Activated CD4-positive, alpha-beta T cell treated with anti-CD3 and anti-CD28 coated beads, Interleukin-2, Interleukin-4, amounts not matched to agents 100 ng/mL and 50 ng/mL, durations not matched to agents 16 hours and 8 hours (primary cell): ENCODE results near the gene C10orf71.

ENCODE experiments used
- DNase-seq: peaks from one replicate; pipeline ENCODE4 v3.0.0-alpha.2; 2020; ENCODE audit warnings: low spot score

The C10orf71 gene

DNA sequence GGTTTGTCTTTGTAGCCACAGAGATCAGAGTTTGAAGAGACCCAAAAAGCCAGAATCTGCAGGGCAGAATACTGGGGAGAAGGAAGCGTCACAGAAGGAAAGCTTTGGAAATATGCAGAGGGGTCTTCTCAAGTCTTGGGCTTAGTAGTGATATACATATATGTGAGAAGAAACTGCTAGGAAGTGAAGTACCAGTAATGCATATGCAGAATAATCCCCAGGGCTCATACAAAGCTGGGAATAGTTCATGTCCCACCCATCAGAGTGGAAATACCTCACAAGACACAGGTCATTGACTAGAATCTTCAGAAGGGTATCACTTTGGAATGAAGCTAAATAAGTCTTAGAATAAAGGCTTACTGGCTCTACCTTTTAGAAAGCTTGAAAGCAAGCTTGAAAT, 39.6 kb downstream of the C10orf71 start:
- no peak for DNase-seq

DNA sequence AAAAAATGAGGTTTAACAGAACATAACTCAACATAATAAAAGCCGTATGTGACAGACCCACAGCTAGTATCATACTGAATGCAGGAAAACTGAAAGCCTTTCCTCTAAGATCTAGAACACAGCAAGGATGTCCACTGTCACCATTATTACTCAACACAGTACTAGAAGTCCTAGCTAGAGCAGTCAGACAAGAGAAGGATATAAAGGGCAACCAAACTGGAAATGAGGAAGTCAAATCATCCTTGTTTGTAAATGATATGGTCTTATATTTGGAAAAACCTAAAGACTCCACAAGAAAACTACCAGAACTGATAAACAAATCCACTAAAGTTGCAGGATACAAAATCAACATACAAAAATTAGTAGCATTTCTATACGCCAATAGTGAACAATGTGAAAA, 45.9 kb downstream of the C10orf71 start:
- DNase-seq = no peak

DNA sequence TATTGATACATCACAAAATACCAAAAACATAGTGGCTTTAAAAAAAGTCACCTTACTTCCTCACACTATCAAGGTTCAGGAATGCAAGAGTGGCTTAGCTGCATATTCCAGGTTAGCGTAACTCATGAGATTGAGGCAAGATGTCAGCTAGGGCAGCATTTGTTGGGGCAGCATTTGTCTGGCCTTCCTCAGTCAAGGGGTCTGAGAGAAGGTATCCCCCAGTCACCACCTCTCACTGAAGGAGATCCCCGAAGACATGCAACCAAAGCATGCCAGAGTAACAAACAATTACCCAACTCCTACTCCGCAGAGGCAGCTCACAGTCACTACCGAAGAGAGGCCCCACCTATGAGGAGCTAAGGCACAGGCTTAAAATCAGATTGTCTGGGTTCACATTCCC, 48.4 kb downstream of the C10orf71 start:
- no peak for DNase-seq

DNA sequence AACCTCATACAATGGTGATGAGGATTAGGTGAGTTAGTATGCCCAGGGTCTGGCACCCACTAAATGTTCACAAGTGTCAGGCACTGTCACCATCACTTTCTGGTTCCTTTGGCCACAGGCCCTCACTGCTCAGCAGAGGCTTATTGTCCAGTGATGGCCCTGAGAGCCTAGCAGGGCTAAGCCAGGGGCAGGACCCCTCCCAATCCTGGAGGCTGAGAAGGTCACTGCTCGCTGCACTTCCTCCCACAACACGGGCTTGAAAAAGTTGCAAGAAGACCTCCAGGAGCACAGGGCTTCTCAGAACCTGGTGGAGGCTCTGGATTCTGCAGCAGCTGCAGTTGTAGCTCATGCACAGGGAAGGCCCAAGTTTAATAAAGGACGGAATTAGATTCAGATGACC, 48.9 kb downstream of the C10orf71 start:
- no peak for DNase-seq

DNA sequence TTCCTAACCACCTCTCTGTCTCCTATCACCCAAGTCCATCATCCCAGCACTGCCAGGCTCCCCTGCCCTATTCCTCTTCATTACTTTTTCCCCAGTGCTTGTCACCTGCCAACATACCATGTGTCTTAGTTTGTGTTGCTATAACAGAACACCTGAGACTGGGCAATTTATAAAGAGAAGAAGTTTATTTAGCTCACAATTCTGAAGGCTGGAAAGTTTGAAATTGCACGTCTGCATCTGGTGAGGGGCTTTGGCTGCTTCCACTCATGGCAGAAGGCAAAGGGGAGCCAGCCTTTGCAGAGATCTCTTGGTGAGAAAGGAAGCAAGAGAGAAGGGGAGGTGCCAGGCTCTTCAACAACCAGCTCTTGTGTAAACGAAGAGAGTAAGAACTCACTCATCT, 49.6 kb downstream of the C10orf71 start:
- no peak for DNase-seq

DNA sequence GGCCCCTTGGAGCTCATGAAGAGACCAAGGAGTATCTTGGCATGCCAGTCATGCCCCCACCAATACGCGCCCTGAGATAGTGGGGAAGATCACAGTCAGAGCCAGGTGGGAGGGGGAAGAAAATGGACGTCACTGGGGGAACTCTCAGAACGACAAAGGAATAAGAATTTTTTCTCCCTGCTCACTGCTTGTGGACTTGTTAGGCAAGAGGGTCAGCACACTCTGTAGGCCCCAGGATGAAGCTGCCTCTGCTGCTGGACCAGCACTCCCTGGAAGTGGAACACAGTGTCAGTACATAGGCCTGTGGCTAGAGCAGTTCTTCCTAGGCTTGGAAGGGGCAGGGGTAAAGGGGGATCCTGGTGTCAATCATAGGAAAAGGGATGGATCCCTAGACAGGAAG, 50.4 kb downstream of the C10orf71 start:
- DNase-seq = no peak

DNA sequence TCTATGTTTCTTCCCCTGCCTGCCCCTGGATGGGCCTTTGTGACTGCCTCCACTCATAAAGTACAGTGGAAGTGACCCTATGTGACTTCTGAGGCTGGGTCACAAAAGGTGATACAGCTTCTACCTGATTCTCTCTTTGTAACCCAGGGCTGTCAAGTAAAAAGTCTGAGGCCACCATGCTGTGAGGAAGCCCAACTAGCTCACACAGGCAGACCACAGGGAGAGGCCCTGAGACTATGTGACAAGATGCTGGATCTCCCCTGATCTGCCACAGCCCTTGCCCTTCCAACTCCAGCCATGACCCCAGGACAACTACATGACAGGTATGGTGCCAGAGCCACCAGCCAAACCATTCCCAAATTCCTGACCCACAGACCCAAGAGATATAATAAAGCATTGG, 51.2 kb downstream of the C10orf71 start:
- no peak for DNase-seq

DNA sequence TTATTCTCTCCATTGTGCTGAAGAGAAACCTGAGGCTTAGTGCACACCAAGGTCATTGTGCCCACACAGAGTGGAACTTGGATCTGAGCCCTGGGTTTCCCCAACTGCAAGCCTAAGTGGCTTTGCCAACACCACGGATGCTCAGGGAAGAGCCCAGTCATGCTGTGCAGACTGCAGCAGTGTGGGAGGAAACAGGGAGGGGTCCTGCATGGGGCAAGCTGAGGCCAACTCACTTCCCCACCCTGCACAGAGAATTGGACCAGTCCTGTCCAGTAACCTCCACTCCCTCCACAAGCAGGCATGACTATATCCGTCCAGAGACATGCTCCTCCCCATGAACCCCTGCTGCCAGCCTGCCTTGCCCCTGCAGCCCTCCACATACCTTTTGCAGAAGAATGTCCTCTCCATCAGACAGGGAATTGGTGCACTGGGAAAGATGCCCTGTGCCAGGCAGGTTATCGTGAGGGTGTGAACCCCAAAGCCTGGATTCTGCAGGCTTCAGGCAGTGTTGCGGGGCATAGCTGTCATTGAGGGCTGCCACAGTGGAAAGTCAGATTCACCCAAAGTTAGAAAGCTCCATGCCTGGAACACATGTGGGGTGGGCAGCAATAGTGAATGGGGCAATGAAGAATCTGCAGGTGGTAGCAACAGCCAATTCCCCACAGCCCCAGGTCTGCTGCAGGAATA, 52.0 kb downstream of the C10orf71 start:
- no peak for DNase-seq

DNA sequence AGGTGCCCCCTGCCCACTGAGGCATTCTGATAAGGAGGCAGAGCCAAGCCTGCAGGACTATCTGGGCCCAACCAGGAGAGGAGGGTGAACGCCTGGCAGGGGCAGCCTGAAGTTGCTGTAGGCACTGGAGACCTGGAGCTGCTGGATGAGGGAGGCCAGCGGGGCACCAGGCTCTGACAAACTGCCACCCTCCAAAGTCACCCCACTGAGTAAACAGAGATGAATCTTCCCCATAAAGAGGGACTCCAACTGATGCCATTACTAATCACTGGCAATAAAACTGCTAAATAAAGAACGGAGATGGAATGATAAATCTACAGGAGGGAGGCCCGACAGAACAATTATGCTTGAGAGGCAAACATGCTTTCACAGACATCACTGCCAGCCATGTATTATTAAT, 52.7 kb downstream of the C10orf71 start:
- no peak for DNase-seq

DNA sequence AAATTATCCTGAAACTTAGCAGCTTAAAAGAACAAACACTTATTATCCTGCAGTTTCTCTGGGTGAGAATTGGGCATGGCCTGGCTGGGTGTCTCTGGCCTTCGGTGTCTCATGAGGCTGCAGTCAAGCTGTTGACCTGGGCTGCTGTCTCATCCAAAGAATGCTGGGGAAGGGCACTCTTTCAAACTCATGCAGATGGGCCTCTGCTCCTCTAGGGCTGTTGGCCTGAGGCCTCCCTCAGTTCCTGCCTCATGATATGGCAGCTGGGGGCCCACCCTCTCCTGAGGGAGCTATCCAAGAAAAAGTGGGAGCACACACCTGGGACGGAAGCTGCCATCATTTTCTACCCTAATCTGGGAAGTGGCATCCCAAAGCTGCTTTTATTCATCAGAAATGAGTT, 53.4 kb downstream of the C10orf71 start:
- no peak for DNase-seq

DNA sequence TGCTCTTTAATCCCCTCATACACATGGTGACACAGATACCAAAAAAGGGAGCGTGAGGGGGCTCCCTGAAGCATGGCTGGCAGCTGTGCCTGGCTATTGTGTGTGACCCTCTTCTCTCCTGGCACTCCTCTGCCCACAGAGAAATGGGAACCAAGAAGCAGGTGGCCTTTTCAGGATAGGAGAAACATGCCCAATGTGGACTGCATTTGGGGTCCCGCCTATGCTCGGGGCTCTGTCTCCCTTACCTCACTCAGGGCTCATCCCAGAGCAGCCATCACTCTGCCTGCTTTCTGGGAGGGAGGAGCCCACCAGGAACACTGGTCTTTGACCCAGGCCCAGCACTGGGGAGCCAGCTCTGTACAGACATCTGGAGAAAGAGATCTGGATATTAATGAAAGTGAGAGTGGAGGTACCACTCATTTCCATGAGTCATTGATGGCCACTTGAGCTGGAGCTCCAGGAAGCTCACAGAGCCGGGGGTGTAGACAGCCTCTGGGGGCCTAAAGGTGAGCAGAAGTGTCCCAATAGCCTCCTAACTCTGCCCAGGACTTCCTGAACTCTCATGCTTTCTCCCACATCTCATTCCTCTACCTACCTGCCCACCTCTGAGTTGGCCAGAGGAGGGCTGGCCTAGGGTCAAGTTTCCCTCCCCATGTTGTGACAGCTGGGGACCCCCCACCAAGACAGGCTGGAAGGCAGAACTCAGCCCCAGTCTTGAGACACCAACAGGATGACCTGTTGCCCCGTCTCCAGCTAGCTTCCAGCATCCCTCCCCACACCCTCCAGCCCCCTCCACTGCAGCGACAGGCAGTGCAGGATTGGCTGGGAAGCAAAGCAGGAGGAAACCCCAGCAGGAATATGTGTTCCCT, 54.3 kb downstream of the C10orf71 start:
- DNase-seq = no peak

DNA sequence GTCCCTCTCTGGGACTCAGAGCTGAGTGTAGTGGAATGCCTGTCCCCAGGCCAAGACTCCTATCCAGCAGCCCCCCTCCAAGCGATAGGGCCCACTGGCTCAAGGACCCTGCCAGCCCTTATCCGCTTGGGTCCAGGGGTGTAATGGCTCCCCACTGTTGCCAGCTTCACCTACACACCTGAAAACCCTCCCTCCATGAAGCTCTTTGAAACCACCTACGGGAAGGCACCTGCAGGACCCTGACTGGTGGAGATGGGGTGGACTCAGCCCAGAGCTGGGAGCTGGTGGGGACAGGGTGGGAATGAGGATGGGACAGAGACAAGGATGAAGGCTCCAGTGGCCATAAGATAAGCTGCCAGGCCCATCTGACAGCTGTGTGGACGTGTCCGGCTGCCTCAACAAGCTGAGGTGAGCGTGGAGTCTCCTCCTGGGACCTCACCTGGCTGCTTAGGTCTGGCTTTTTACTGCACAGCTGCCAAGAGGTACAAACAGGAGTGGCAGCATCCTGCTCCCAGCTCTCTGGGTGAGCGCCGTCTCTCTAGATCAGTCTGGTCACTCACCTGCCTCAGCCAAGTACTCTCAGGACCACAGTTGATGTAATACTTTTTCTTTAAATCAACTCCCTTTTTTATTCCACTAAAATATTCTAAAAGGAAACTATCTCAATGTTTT, 55.1 kb downstream of the C10orf71 start:
- no peak for DNase-seq

DNA sequence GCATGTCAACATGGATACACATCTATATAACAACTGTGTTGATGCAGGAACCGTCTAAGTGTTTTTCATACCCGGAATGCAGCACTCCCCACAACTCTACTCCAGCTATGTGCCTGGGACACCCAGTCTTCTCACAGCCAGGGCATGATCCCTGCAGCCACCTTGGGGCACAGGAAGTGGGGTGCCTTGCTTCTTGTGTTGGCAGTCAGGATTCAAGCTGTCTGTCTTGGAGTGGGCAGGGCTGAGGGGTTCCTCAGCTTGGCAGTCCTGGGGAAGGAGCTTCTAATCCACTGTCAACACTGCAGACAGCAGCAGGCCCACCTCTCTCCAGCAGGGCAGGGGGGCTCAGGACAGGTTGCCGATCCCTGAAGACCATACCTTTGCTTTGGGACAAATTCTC, 55.6 kb downstream of the C10orf71 start:
- no peak for DNase-seq

DNA sequence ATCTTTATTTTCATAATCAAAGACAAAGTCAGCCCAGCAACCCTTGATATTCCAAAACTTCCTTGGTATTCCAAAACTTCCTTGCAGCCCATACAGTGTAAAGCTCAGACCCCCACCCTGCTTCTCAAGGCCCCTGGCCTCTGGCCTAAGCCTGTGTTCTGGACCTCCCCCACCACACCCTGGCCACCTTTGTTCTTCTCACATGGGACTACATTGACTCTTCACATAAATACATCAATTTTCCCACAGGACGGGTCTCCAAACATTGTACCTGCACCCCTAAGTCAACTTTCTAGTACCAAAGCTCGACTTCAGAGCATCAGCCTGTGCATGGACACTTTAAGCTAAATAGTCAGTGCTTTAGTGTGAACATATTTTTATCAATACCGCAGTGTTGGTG, 56.3 kb downstream of the C10orf71 start:
- DNase-seq = no peak

DNA sequence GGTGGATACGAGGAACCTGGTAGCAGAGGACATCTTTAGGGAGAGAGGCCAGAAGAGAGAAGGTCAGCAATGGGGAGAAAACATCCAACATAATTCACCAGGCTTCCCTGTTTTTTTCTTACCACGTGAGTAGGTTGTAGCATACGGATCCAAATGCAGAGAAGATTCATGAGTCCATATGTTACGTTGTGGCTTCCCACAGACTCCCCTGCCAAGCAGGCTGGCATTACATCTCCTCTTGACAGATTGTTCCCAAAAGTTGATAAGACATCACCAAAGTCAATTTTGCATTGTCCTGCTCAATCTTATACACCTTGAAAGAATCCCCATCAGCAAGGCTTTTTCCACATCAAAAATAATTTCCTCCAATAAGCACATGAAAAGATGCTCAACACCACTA, 57.2 kb downstream of the C10orf71 start:
- DNase-seq = no peak

DNA sequence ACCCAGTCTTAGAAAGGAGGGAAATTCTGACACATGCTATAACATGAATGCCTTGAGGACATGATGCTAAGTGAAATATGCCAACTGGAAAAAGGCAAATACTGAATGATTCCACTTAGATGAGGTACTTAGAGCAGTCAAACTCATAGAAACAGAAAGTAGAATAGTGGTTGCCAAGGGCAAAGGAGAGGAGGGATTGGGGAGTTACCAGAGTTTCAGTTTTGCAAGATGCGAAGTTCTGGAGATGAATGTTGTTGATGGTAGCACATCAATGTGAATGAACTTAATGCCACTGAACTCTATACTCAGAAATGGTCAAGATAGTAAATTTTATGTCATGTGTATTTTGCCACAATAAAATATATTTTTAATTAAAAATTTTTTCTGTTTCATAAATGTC, 58.0 kb downstream of the C10orf71 start:
- DNase-seq = peak; percentile 41

DNA sequence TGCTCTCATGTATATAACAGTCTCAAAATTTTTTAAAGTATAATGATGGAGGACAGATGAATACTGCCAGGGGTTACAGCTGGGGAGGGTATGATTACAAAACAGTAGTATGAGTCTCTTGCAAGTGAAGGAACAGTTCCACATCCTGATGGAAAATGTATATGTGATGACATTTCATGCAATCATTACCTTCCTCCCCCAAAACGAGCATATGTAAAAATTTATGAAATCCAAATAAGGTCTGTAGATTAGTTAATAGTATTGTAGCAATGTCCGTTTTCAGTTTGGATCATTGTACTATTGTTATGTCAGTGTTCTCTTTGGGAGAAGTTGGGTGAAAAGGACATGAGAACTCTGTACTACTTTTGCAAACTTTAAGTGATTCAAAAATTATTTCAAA, 58.9 kb downstream of the C10orf71 start:
- DNase-seq = no peak

DNA sequence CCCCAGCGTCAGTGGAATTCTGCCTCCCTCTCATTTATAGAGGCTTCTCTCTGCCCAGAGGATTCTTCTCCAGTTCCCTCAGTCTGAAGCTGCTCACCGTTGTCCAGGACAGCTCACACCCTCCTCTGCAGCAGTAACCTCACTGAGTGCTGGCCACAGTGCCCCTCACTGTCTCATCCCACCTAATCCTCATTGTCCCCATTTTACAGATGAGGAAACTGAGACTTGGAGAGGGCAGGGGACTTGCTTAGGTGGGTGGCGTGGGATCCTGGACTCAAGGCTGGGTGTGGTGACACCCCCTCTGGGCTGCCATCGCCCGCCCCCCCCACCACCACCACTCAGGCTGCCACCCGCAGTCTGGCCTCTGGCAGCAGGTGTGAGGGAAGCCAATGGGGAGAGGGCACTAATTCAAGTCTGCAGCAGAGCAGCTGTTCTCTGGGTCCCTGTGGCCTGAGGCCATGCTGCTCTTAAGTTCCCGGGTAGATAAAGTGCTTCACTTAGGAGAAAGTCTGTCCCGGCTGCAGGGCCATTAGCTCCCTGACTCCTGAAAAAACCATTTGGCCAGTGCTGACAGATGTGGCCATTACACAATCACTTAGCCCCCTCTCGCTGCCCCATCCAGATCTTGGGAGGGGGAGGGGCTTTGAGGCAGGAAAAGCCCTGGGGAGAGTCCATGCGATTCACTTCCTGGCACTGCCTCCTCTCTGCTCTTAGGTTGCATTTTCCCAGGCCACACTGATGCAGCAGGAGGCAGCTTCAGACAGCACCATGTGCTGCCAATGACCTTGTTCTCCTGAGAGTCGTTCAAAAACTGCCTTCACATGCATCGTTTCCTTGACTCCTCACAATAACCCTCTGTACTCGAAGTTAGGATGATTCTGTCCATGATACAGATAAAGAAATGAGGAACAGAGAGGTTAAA, 60.6 kb downstream of the C10orf71 start:
- DNase-seq = no peak

DNA sequence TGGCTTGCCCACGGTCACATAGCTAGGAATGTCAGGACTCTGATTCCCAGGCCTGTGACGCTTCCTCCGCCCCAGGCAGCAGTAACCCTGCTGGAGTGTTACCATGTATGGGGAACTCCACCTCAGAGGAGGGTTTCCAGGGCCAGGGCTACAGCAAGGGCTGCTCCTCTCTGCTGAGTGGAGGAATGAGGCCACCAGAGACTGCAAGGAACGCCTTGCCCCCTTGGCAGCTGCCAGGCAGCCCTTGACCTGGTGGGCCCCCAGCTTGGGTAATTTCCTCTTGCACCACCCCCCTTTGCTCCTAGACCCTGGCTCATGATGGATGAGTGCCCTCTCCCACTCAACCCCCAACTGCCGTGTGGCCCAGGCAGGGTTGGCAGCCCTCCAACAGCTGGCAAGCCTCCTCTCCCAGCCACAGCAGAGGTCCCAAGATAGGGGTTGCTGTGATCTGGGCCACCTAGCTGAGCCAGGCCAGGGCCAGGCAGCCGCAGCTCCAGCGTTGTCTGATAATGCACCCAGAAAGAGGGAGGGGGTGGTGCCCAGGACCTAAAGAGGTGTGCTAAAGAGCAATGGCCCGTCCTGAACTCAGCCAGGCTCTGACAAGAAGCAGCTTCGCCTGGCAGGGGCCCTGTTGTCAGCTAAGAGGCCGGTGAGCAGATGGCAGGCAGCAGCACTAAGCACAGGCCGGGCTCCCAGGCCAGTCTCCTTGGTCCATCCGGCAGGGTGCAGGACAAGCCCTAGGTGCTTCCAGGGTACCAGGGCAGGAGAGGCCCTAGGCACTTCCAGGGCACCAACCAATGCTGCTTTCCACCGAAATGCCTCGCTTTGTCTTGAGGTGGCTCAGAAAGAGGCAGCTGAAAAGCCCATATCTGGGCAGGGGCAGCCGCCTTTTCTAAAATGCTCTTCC, 61.6 kb downstream of the C10orf71 start:
- DNase-seq = no peak

DNA sequence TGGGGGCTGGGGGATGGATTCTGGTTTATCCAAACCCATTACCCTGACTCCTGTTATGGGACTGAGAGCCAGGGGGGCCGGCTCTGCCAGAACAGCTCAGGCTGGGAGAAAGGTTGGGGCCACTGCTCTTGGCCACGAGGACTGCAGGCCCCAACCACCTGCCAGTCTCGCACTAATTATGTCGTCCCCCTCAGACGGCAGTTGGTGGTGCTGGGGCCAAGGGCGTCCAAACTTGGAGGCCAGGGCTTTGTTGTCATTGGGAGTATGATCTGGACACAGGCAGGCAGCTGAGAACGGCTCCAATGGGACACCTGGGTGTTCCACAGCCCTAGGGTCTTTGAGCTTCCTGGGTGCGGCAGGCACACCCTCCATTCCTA, 62.2 kb downstream of the C10orf71 start:
- no peak for DNase-seq
